Transverse colon (tissue), 4 donors: ENCODE measurements around the gene CHD2. TPM values are rescaled to one million over a fixed set of nuclear protein-coding genes. Genes with fewer than 3 reads are reported as not detected.
A peak's percentile ranks its signal among the peaks of the same experiment; 100 is the strongest.

Experiments used
- DNase-seq: peaks from one replicate; pipeline ENCODE4 v3.0.0-alpha.2; 2019
- H3K27ac ChIP-seq, 4 donors: fragments of 200-600 bp; sonication (generic); 2 replicates each; pipeline ENCODE4 v1.5.1; 2016 to 2018; ENCODE audit warnings: inconsistent platforms in 4 of 4
- H3K27me3 ChIP-seq: fragments of 200-600 bp; sonication (generic); 2 replicates; pipeline ENCODE4 v1.5.1; 2017; ENCODE audit warnings: inconsistent platforms
- H3K36me3 ChIP-seq, 4 donors: fragments of 200-600 bp; sonication (generic); 2 replicates each; pipeline ENCODE4 v1.5.1; 2017 to 2019; ENCODE audit warnings: inconsistent platforms in 4 of 4
- H3K4me1 ChIP-seq, 4 donors: fragments of 200-600 bp; sonication (generic); 2 replicates each; pipeline ENCODE4 v1.5.1; 2017 to 2020; ENCODE audit warnings: inconsistent platforms in 4 of 4
- H3K4me3 ChIP-seq, 4 donors: fragments of 200-600 bp; sonication (generic); 1 replicate in 1 of 4; 2 replicates in 3 of 4; pipeline versions ENCODE4 v1.5.1 to v1.6.1; 2017 to 2019; ENCODE audit warnings: inconsistent platforms in 4 of 4
- H3K9me3 ChIP-seq, 2 donors: fragments of 200-600 bp; sonication (generic); 2 replicates each; pipeline ENCODE4 v1.5.1; 2017 to 2019; ENCODE audit warnings: inconsistent platforms in 2 of 2
- EP300 ChIP-seq: sonication (generic); formaldehyde crosslinking; IDR thresholded peaks from one replicate; pipeline ENCODE4 v1.6.1; 2017; ENCODE audit warnings: antibody characterized with exemption, low read depth
- POLR2A ChIP-seq: fragments of 450-650 bp; IDR thresholded peaks from one replicate; pipeline ENCODE4 v1.6.1; 2016; ENCODE audit warnings: antibody characterized with exemption, mild to moderate bottlenecking, moderate library complexity
- POLR2AphosphoS5 ChIP-seq, 3 donors: sonication (generic); formaldehyde crosslinking; IDR thresholded peaks; one replicate each; pipeline ENCODE4 v1.6.1; 2016; ENCODE audit warnings: antibody characterized with exemption in 3 of 3
- WGBS, 2 donors: methylation state at CpG; one replicate each; pipeline ENCODE4 v1.1.5; 2018; ENCODE audit warnings: low coverage in 1 of 2; 5-methylcytosine and 5-hydroxymethylcytosine counted together
- in situ Hi-C, 4 donors: fragments of 200-750 bp; cut with MboI; loops; one replicate each; pipeline versions ENCODE4 v1.15.0 to v1.15.1; 2017; ENCODE audit warnings: low sequenced_read_pairs in 3 of 4, low pct_ligation_motif_present in 1 of 4, low pct_unique_long_range_greater_than_20kb in 1 of 4
- intact Hi-C: fragments of 100-400 bp; cut with DNase I; formaldehyde crosslinking; loops from one replicate; pipeline ENCODE4 v1.15.1; 2023; ENCODE audit warnings: low total_unique reads
- total RNA-seq, 4 donors: library from RNA; depleted of rRNA; stranded (reverse); fragments of >200 nt; gene quantifications; one replicate each; pipeline ENCODE4 v1.1.0, GENCODE V29; 2016
- TF ChIP-seq, protein P1 (sequence below), 5 experiments: fragments of 200-600 bp in 3 of 5; fragments of 450-650 bp in 2 of 5; sonication (generic) in 3 of 5; IDR thresholded peaks; 1 replicate in 2 of 5; 2 replicates in 3 of 5; pipeline ENCODE4 v1.5.1; 2016 to 2017; ENCODE audit warnings: antibody characterized with exemption in 5 of 5, inconsistent platforms in 3 of 5, mild to moderate bottlenecking in 2 of 5, moderate library complexity in 1 of 5

CHD2 gene
- total RNA-seq, 4 donors from 2014 or later: 90.5 to 190 (median 138) TPM

DNA sequence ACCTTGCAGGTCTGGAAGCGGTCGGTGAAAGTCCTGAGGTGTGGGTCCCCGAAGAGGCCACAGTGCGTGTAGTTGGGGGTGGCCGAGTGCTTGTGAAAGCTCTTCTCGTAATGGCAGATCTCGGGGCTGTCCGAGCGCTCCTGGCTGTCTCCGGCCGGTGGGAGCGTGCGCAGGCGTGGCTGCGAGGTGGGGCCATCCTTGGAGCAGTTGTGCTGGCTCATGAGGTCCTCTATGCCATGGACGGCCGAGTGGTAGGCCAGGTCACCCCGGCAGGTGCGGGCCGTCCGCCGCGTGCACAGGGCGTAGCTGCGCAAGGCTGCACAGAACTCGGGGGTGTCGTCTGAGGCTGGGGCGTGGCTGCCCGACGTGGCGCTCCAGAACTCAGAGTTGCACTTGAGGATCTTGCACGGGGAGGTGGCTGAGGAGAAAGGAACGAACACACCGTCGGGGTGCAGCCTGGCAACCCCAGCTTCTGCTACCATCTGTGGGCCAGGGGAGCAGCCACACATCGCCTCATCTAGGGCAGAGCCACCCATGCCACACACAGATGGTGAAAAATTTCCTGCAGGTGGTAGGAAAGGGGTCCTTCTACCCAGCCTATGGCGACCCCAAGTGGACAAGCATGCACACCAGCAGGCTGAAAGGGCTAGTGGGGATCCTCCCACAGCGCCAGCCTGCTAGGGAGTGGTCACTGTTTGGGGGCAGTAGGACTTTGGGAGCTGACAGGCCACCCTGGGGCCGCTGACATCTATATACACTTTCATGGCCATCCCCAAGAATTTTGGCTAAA lies 152.2 kb downstream of the CHD2 start:
- Histone ChIP-seq H3K27me3 (no peaks in the 10 kb centered on the region), H3K36me3 (no peaks in the 10 kb centered on the region), H3K9me3 (no peaks in the 10 kb centered on the region), H3K27ac (peak overlapping the region in 1 of 4 donors; percentile 59), H3K4me1 (peaks cover 0 to 16% (median 6%) of the 10 kb centered on the region in 4 donors), H3K4me3 (no peak overlapping the region)
- in situ Hi-C loops: no loop called here
- no peak for DNase-seq
- TF ChIP-seq POLR2A (no peak), EP300 (no peak), POLR2AphosphoS5 (IDR thresholded peaks at IDR 0.05) (no peak)
- TF ChIP-seq, protein P1, sequence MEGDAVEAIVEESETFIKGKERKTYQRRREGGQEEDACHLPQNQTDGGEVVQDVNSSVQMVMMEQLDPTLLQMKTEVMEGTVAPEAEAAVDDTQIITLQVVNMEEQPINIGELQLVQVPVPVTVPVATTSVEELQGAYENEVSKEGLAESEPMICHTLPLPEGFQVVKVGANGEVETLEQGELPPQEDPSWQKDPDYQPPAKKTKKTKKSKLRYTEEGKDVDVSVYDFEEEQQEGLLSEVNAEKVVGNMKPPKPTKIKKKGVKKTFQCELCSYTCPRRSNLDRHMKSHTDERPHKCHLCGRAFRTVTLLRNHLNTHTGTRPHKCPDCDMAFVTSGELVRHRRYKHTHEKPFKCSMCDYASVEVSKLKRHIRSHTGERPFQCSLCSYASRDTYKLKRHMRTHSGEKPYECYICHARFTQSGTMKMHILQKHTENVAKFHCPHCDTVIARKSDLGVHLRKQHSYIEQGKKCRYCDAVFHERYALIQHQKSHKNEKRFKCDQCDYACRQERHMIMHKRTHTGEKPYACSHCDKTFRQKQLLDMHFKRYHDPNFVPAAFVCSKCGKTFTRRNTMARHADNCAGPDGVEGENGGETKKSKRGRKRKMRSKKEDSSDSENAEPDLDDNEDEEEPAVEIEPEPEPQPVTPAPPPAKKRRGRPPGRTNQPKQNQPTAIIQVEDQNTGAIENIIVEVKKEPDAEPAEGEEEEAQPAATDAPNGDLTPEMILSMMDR (IDR thresholded peaks at IDR 0.05): no peak
- intact Hi-C loops: no loop called here
- 84% methylated on average over 36 of the region's 39 CpGs; no CpG with 5 or more reads in 1 of the 2 donors for WGBS, 2 donors

DNA sequence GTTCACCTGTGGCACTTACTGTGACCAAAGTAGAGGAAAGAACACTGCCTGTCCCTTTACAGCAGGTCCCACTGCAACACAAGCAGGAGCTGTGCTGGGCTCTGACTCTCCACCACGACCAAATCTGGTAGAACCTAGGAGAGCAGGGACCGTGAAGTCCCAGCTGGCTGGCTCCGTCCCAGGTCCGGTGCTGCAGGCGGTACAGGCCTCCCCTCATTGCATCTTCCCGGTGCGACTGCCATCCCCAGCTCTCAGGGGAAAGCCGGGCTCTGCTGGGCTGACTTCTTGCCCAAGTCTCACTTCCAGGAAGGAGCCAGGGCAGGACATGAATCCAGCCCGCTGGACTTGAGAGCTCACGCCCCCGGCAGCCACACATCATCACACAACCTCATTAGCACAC lies 155.1 kb downstream of the CHD2 start:
- Histone ChIP-seq H3K27ac (peak overlapping the region in 1 of 4 donors; percentile 32), H3K4me3 (no peak overlapping the region), H3K4me1 (peaks cover 4 to 40% (median 9%) of the 10 kb centered on the region in 4 donors), H3K9me3 (no peaks in the 10 kb centered on the region), H3K36me3 (no peaks in the 10 kb centered on the region), H3K27me3 (no peaks in the 10 kb centered on the region)
- no peak for TF ChIP-seq EP300
- TF ChIP-seq, protein P1 (IDR thresholded peaks at IDR 0.05): no peak
- TF ChIP-seq POLR2A: no peak
- TF ChIP-seq POLR2AphosphoS5 (IDR thresholded peaks at IDR 0.05): no peak
- in situ Hi-C loops: no loop called here
- 90% methylated on average over 6 of the region's 11 CpGs; no CpG with 5 or more reads in 1 of the 2 donors for WGBS, 2 donors
- intact Hi-C loops: no loop called here
- DNase-seq: no peak

DNA sequence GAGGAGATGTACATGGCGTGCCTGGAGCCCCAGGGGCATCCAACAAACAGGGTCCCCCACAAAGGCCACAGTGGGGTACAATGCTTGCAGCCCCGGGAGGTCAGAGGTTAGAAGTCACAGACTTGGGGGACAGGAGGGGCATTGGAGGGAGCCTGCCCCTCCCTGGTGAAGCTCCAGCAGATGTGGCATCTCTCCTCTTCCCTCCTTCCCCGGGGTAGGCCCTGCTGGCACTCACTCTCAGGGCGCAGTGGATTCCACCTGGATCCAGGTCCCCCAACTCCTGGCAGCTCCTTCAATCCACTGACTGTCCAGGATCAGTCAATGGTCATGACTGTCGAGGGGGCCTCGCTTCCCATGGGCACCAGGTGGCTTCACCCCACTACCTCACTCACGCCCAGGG lies 156.7 kb downstream of the CHD2 start:
- TF ChIP-seq, protein P1 (IDR thresholded peaks at IDR 0.05): no peak
- no peak for TF ChIP-seq POLR2A
- TF ChIP-seq POLR2AphosphoS5 (IDR thresholded peaks at IDR 0.05): no peak
- TF ChIP-seq EP300: no peak
- H3K36me3 ChIP-seq: no peaks in the 10 kb centered on the region
- 64% methylated on average over 7 of the region's 7 CpGs; no CpG with 5 or more reads in 1 of the 2 donors for WGBS, 2 donors
- H3K4me1 ChIP-seq: peaks cover 4 to 47% (median 18%) of the 10 kb centered on the region in 4 donors
- in situ Hi-C loops (no loop called here), intact Hi-C loops (no loop called here)
- no peaks in the 10 kb centered on the region for H3K9me3 ChIP-seq
- peak overlapping the region in 3 of 4 donors; percentile 2 to 32 (median 4) for H3K27ac ChIP-seq
- DNase-seq: no peak
- H3K4me3 ChIP-seq: no peak overlapping the region
- H3K27me3 ChIP-seq: no peaks in the 10 kb centered on the region

DNA sequence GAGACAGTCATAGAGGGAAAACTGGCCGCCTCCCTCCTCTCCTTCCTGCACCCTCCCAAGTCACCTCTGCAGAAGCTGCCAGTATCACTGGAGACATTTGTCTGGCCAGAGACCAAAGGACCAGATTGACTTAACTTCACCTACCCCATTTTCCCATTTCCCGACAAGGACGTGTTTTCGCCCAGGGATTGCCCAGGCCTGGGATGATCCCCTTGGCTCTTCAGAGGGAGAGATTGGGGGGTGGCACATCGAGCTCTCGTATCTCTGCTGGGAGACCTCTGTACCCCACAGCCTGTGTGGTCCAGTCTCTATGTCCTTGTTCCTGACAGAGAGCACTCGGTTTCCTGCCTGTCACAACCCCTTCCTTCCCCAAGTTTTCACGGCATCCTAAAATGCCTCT lies 157.5 kb downstream of the CHD2 start:
- peak overlapping the region in 3 of 4 donors; percentile 2 to 32 (median 2) for H3K27ac ChIP-seq
- H3K9me3 ChIP-seq: no peaks in the 10 kb centered on the region
- intact Hi-C loops: no loop called here
- no peak overlapping the region for H3K4me3 ChIP-seq
- in situ Hi-C loops: no loop called here
- H3K4me1 ChIP-seq: peaks cover 4 to 48% (median 18%) of the 10 kb centered on the region in 4 donors
- 80 to 100% methylated on average over 2 to 8 of the region's 8 CpGs for WGBS, 2 donors
- no peaks in the 10 kb centered on the region for H3K36me3 ChIP-seq
- no peak for DNase-seq
- no peak for TF ChIP-seq POLR2AphosphoS5 (IDR thresholded peaks at IDR 0.05)
- no peak for TF ChIP-seq EP300
- no peak for TF ChIP-seq POLR2A
- TF ChIP-seq, protein P1 (IDR thresholded peaks at IDR 0.05): no peak
- H3K27me3 ChIP-seq: no peaks in the 10 kb centered on the region
